HG03575 (cell line): ENCODE measurements around the gene CCDC92.
"Not testable (repeated sequence)": the region's sequence is repeated elsewhere in the genome, so short reads cannot be mapped to it uniquely, and the experiment has no call there.

Source experiments
- ATAC-seq: cut with Tn5 transposase; IDR thresholded peaks from one replicate; pipeline ENCODE4 v1.9.1; 2021; ENCODE audit not compliant: unreplicated experiment, insufficient number of reproducible peaks, low FRiP score; ENCODE audit errors: extremely low read depth

Gene CCDC92

DNA sequence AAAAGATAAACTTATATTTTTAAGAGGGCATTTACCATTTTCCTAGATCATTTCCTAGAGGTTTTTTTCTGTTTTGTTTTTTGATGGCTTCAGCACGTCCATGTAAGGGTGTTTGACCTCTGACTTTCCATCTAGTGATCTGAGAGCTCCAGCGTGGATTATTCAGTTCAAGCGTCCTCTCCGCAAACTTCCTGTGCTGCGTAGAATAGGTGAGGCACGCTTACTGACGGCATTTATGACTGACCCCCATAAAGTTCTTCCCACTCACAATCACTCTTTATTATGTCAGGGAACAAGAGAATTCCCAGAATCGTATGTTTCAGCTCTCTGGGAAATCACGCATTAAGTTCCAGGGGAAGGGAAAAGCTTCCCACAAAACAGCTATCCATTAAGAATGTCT, 16.4 kb downstream of the CCDC92 start:
- no peak for ATAC-seq

DNA sequence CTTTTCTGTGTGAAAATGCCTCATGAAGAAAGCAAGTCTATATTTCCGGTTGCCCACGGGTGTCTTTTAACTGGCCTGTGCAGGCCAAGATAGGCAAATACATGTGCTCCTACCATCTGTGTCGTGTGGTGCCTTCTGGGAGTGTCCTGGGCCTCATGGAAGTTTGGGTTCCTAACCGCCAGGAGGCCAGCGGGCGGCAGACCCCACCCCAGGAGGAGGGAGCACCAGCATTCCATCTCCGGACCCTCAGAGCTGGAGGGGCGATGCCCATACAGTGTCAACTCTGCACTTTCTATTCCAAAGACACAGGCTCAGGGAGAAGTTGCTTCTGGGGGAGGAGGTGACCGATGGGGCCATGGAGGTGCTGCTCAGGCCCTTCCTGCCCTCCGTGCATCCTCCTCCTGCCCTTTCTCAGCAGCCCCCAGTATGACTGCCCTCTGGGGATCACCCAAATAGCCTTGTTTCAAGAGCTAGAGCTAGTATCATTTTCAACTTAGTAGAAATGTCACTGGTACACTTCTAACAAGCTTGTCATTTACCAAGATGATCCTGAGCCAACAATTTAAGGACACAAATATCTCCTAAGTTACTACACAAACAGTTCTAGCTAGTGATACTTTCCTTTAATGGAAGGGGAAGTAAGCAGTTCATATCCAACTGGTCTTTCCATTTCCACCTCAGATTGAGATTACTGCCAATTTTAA, 17.8 kb downstream of the CCDC92 start:
- ATAC-seq: no peak

DNA sequence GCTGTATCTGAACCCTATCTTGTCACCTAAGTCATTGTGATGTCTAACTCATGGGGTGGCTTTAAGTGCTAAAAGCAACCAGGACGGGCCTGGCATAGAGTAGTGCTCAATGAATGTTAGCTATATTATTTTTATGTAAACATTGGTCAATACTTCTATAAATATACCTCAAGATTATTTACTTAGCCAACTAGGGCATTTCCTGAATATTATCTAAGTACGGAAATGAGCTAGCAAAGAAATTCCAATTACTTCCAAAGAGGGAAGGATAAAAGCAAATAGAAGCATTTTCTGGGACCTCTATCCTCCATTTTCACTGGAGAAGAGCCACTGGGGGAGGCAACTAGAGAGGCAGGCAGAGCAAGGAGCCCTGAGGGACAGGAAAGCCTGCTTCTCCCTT, 20.6 kb downstream of the CCDC92 start:
- no peak for ATAC-seq

DNA sequence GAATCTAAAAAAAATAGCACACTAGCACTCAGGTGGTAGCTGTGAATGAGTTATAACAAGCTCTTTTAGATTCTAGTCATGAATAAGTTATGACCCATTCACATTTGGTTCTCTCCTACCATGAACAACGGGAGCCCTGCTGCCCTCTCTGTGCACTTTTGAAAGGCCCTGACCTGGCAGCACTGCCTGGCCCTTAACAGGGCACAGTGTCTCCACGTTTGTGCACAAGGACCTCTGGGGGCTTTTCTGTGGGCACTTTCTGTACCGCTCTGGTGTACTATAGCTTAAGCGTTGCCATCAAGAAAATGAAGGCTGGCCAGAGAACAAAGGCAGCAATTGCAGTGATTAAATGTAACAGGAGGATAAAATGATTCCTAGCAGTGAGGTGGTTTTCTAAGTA, 21.2 kb downstream of the CCDC92 start:
- ATAC-seq: no peak

DNA sequence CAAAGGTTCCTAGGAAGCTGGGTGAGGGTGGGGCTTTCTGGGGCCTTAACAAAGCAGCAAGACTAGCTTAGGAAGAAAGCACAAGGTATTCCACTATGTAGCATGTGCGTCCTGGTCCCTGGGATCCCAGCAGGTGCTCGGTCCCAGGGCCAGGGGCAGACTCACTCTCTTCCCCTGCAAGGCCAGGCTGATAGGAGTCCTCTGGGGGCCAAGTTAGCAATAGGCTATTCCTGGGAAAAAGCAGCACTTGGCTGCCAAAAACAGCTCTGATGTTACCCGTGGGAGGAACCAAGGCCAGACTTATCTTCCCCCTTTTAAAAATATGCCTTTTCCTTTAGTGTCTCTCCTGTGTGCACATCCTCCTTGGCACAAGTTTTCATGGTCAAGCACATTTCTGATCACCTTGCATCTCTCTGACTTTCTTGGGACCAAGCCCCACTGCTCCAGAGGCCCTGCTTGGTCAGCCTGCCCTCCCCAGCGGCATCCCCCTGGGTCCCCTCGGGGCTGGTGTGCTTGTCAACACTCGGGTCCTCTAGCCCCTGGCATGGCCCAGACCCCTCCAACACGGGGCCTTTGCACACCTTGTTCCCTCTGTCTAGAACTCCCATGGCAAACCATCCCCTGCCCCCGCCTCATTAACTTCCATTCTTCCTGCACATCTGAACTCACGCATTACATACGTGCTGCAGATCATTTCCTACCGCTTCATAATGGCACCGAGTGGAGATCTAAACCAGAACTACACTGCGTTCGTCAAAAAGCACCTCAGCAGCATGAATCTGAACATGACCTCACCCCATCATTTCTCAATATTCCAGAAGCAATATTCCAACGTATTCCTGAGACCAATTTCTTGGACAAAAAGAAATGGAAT, 21.9 kb downstream of the CCDC92 start:
- ATAC-seq: no peak

DNA sequence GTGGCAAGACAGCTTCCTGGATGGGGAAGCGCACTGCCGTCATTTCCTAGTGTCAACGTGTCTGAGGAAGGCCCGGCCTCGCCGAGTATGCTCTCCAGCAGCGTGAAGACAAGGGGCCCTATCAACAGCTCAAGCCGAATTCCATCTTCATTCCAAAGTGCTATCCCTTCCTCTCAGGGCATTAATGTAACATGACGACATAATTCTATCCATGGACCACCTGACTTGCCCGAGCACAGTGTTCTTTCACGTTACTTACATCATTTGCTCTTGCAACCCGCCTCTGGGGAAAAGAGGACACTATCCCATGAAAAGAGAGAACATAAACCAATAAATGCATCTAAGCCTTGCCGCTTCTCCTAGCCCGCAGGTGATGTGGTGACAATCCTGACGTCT, 22.9 kb downstream of the CCDC92 start:
- ATAC-seq: no peak

DNA sequence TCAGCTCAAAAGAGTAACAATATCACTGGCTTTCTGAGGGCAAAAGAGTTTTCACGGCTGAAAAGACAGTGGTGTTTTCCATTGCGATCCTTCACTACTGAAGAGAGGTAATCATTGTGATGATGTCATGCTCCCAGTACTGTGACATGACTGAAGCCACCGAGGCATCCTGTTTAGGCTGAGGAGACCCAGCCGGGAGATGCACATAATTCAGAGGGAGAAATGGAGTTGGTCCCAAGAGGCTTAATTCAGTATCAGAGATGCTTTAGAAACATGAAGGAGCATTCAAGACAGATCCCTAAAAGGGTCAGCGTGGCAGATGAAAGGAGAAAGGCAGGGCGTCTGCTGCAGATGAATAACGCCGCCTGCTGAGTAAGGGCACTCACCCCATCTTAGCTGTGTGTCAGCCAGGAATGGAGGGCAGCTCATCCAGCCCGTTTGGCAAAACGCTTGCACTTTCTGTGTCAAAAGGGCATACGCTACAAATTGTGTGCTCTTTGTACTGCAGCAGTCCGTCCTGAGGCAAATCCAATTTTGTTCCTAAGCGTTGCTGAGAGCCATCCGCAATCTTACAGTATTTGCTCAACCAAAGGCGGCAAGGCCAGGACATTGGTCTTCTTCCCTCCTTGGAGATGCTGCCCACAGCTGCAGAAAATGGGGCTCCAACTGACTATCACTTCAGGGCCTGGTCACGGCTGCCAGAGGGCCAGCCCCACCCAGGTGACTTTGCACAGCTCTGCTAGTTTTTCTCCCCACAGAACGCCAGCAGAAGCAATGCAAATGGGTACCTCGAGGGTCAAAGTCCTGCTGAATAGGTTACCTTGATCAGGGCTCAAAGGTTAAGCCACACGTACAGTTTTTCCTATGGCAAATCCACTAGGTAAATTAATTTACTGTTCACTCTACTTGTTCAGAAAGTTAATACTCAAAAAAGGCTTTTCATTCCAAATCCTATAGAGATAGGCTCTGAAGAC, 23.5 kb downstream of the CCDC92 start:
- no peak for ATAC-seq

DNA sequence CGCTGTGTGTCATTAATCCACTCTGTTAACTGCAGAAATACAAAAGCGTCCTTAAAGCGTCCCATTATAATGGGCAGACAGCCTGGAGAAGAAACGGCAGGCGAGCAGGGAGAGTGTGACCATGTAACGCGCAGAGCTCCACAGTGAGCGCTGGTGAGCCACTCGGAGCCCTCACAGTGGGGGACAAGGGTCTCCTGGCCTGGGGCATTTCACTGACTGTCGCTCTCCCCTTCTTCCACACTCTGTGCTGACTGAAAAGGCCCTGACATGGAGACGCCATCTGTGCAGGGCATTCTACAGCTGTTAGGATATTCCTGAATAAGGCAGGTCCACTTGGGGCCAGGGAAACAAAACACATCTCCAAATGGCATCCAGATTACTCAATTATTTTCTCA, 24.2 kb downstream of the CCDC92 start:
- no peak for ATAC-seq

DNA sequence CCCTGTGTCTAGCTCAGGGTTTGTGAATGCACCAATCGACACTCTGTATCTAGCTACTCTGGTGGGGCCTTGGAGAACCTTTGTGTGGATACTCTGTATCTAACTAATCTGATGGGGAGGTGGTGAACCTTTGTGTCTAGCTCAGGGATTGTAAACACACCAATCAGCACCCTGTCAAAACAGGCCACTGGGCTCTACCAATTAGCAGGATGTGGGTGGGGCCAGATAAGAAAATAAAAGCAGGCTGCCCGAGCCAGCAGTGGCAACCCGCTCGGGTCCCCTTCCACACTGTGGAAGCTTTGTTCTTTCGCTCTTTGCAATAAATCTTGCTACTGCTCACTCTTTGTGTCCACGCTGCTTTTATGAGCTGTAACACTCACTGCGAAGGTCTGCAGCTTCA, 25.1 kb downstream of the CCDC92 start:
- ATAC-seq: not testable (repeated sequence)

DNA sequence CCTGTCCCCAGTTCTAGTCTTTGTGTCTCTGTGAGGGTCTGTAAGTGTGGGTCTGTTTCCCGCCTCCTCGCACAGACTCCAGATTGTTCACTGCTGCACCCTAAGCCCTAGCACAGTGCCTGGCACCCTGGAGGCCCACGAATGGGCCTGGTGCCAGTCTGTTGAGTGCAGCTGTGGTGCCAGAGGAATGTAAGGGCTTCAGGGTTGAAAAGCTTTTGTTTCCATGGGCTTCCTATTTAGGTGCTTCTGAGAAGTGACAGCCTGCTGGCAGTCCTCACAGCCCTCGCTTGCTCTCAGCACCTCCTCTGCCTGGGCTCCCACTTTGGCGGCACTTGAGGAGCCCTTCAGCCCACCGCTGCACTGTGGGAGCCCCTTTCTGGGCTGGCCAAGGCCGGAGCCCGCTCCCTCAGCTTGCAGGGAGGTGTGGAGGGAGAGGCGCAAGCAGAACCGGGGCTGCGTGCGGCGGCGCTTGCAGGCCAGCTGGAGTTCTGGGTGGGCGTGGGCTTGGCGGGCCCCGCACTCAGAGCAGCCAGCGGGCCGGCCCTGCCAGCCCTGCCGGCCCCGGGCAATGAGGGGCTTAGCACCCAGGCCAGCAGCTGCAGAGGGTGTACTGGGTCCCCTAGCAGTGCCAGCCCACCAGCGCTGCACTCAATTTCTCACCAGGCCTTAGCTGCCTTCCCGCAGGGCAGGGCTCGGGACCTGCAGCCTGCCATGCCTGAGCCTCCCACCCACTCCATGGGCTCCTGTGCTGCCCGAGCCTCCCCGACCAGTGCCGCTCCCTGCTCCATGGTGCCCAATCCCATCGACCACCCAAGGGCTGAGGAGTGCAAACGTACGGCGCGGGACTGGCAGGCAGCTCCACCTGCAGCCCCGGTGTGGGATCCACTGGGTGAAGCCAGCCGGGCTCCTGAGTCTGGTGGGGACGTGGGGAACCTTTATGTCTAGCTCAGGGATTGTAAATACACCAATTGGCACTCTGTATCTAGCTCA, 25.8 kb downstream of the CCDC92 start:
- not testable (repeated sequence) for ATAC-seq

DNA sequence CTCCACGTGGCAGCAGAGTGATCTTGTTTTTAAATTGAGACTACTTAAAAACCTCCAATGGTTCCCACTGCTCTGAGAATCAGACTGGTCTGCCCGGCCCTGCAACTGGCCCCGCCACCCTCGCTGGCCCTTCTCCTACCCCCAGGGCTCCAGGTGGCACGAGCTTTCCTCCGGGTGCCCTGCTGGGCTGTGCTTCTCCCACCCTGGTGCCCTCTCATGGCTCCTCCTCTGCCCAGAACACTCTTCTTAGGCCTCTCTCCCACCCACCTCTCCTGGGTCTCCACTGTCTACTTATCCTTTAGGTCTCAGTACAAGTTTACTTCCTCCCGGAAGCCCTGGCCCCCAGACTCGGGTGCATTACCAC, 26.5 kb downstream of the CCDC92 start:
- no peak for ATAC-seq

DNA sequence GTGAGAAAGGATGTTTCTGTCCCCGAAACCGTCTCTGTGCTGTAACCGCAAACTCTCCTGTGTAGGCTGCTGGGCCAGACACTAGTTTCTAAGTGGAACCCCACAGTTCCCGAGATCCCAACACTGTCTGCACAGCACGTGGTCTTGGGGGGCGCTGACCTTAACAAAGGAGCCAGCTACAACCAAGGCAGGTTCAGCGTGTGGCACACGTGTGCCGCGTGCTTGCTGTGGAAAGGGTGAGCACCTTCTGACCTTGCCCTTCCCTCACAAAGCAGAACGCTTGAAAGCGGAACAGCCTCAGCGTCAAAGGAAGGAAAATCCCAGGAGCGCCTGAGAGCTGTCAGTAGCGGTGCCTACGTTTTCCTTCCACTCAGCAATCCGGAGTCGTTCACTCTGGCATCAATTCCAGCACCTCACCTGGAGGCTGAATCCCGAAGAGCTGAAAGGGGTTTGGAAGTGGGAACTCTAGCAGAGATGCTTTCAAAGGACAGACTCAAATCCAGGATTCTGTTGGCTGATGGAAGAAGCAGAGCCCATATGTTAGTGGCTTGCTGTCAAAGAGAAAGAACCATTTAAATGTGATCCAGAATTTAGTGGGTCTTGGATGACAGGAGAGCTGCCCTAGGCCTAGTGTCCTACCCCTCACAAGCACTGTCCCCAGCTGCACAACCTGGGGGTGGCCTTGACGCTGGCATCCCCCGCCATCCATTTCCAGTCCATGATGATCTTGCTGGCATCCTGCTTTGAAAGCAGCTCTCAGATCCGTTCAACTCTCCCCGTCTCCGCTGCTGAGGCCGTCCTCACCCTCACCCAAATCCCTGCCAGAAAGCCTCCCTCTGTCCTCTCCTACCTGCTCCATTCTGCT, 27.1 kb downstream of the CCDC92 start:
- no peak for ATAC-seq

DNA sequence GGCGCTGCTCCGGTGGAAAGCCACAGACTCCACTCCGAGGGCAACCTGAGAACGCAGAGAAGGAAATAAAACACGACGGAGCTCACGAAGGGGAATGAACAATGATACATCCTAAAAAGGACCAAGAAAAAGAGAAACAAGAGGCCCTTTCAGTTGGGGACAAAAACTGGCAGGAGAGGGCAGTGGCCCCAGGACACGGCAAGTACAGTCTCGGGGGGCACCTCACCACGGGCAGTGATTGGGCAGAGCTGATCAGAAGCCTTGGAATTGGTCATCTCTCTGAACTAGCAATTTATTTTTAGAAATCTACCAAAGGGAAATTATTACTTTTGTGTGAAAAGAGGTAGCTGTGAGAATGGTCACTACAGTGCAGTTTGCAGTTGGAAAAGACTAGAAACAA, 27.9 kb downstream of the CCDC92 start:
- ATAC-seq: no peak

DNA sequence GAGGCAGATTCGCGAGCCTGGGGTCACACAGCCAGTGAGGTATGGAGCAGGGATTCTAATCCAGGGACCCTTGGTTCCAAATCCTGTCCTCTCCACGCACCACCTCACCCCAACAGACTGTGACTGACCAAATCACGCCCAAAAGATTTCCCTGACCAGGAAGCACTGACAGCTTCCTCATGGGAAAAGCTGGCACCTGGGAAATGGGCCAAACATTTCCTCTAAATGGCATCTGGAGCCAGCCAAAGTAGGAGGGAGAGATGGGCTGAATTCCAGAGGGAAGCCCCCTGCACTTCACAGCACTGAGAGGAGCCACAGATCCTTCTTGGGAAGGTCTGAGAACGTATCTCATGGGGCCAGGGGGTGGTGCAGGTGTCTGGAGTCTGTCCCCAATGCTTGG, 28.8 kb downstream of the CCDC92 start:
- ATAC-seq: no peak

DNA sequence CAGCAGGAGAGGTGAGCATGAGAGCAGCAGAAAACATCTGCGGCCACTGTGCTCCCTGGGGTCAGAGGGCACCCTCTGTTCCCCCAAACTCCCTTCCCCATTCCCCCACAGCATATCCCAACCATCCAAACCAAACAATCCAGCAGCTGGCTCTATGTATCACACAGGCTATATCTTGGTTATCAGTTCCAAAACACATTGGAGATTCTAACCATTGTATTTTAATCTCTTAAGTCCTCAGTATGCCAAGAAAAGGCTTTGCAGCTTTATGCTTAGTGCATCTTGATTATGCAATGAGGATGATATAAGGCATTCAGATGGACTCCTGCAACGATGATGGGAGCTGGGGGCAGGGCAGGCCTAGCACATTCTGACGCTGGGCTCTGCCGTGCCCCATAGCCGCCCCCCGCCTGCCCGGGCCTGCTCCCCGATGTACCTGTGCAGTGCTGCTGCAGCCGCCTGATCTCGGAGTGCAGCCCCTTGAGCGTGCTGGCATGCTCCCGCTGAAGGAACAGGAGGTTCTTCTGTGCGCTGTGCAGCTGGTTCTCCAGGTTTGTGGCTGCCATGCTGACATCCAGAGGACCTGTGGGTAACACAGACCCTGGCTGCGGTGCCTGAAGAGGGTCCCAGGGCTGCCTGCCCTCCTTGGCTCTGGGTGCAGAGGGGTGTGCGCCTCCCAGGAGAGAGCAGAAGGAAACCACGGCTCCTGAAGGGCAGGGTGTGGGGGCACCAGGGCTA, 29.6 kb downstream of the CCDC92 start:
- ATAC-seq: no peak

DNA sequence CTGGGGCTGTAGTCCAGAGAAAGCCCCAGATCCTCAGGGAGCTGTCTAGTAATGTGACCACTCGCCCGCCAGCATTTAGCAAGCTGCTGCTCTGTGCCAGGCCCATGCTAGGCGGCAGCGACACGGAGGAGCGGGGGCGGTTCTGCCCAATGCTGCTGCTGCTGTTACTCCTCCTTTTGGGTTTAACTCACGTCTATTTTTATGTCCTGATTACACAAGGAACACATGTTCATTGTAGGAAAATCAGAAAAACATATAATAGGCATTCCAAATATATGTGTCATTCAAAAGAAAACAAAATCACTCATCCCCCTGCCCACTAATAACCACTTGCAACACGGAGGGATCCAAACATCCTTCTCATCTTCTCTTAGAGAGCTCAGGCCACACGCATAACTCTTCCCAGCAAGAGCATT, 30.4 kb downstream of the CCDC92 start:
- ATAC-seq: no peak
